Measurements from ENCODE around the gene GRB10. TPM values are rescaled to one million over a fixed set of nuclear protein-coding genes. Genes with fewer than 3 reads are reported as not detected.

The GRB10 gene
- total and polyA plus RNA-seq, 3 donors from 2014 or later = 54.0 to 81.9 (median 57.7) TPM

- no peak overlapping the region for H3K4me3 ChIP-seq
- WGBS, 2 donors = 63 to 70% methylated on average over 11 of the region's 11 CpGs
- no peak for DNase-seq
- intact Hi-C loops (cut with DNase I; ENCODE audit: low total_unique reads) = no loop called here
- no peaks in the 10 kb centered on the region for H3K27me3 ChIP-seq
- H3K9me3 ChIP-seq = no peaks in the 10 kb centered on the region
- H3K27ac ChIP-seq = no peak overlapping the region
- H3K4me1 ChIP-seq = no peaks in the 10 kb centered on the region
- H3K36me3 ChIP-seq (ENCODE audit: low read depth, missing control alignments) = no peaks in the 10 kb centered on the region
- TF ChIP-seq POLR2A (IDR thresholded peaks at IDR 0.05) (no peak), CTCF (IDR thresholded peaks at IDR 0.05) (no peak)
Measured at GRCh38 chr7:50821457-50822008, 38.8 kb upstream of the GRB10 start.

DNA sequence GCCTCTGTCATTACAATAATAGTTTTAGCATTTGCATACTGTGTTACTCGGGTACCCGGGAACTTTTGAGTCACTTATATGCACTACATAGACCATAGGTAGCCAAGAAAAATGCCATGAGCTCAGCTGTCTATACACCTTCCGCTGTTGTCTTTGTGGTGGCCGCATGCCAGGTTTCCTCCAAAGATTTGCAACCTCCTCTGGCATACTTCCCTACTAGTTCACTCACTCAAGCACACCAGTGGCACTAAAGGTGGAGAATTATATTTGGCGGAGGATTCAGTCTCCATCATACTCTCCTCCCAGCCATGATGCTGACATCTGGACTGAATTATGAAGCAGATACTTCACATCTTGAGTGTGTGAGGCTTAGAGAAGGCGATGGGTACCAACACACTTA lies 35.6 kb upstream of the GRB10 start:
- H3K4me3 ChIP-seq = no peak overlapping the region
- H3K9me3 ChIP-seq = no peaks in the 10 kb centered on the region
- WGBS, 2 donors = 79 to 83% methylated on average over 6 of the region's 6 CpGs
- TF ChIP-seq POLR2A (IDR thresholded peaks at IDR 0.05) = no peak
- TF ChIP-seq CTCF (IDR thresholded peaks at IDR 0.05) = no peak
- no peaks in the 10 kb centered on the region for H3K36me3 ChIP-seq (ENCODE audit: low read depth, missing control alignments)
- H3K4me1 ChIP-seq = no peaks in the 10 kb centered on the region
- no peaks in the 10 kb centered on the region for H3K27me3 ChIP-seq
- intact Hi-C loops (cut with DNase I; ENCODE audit: low total_unique reads) = no loop called here
- H3K27ac ChIP-seq = no peak overlapping the region
- no peak for DNase-seq

DNA sequence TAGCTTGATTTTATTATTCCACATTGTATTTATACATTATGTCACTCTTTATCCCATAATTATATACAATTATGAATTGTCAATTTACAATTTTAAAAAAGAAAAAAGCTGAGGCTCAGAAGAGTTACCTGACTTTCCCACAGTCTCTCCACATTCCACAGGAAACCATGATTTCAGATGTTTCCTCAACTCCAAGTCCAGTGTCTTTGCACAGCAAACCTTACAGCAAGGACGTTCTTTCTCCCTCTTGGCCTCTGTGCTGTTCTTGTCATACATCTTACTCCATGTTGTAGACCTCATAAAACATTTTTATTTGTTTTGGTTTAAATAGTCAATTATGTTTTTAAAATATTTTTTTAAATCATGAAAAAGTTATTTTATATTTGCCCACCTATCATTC lies 34.9 kb upstream of the GRB10 start:
- 63 to 75% methylated on average over 1 of the region's 1 CpG for WGBS, 2 donors
- Histone ChIP-seq H3K4me1 (no peaks in the 10 kb centered on the region), H3K9me3 (no peaks in the 10 kb centered on the region), H3K27me3 (no peaks in the 10 kb centered on the region), H3K36me3 (ENCODE audit: low read depth, missing control alignments) (no peaks in the 10 kb centered on the region), H3K27ac (no peak overlapping the region), H3K4me3 (no peak overlapping the region)
- intact Hi-C loops (cut with DNase I; ENCODE audit: low total_unique reads) = no loop called here
- TF ChIP-seq POLR2A (IDR thresholded peaks at IDR 0.05) = no peak
- no peak for TF ChIP-seq CTCF (IDR thresholded peaks at IDR 0.05)
- no peak for DNase-seq

DNA sequence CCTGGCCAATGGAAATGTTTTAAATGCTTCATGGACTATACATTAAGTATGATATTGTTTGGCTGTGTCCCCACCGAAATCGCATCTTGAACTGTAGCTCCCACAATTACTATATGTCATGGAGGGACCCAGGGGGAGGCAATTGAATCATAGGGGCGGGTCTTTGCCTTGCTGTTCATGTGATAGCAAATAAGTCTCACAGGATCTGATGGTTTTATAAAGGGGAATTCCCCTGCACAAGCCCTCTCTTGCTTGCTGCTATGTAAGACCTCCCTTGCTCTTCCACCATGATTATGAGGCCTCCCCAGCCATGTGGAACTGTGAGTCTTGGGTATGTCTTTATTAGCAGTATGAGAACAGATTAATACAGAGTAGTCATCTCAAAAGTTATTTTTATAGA lies 32.4 kb upstream of the GRB10 start:
- no peak overlapping the region for H3K27ac ChIP-seq
- no peaks in the 10 kb centered on the region for H3K36me3 ChIP-seq (ENCODE audit: low read depth, missing control alignments)
- H3K4me1 ChIP-seq = no peaks in the 10 kb centered on the region
- no peak for TF ChIP-seq CTCF (IDR thresholded peaks at IDR 0.05)
- no peak for TF ChIP-seq POLR2A (IDR thresholded peaks at IDR 0.05)
- intact Hi-C loops (cut with DNase I; ENCODE audit: low total_unique reads) = no loop called here
- H3K4me3 ChIP-seq = no peak overlapping the region
- H3K27me3 ChIP-seq = no peaks in the 10 kb centered on the region
- DNase-seq = no peak
- H3K9me3 ChIP-seq = no peaks in the 10 kb centered on the region
- 93 to 97% methylated on average over 3 of the region's 3 CpGs for WGBS, 2 donors

DNA sequence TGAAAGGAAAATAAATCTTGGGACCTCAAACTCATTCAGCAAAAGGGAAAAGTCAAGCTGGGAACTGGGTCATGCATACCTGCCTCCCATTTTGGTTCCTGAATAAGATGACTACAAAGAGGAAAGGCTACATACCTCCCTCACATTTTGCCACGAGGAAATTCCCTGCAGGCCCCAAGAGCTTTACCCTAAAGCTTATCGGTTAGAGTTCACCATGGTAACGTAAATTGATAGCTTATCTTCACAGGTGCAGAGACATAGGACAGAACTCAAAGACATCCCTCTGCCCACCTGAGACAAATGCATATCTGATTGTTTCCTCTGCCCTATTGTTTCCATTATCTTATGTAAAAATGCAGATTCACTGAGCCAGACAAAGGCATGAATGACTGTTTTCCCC lies 31.5 kb upstream of the GRB10 start:
- intact Hi-C loops (cut with DNase I; ENCODE audit: low total_unique reads) = no loop called here
- Histone ChIP-seq H3K36me3 (ENCODE audit: low read depth, missing control alignments) (no peaks in the 10 kb centered on the region), H3K27ac (no peak overlapping the region), H3K9me3 (no peaks in the 10 kb centered on the region), H3K4me3 (no peak overlapping the region), H3K4me1 (no peaks in the 10 kb centered on the region), H3K27me3 (no peaks in the 10 kb centered on the region)
- DNase-seq = no peak
- WGBS, 2 donors = 55 to 61% methylated on average over 3 of the region's 3 CpGs
- no peak for TF ChIP-seq POLR2A (IDR thresholded peaks at IDR 0.05)
- no peak for TF ChIP-seq CTCF (IDR thresholded peaks at IDR 0.05)

Measured in testis (tissue), 3 donors.